Epithelial cell of proximal tubule (primary cell): ENCODE measurements around the gene SHF. TPM values are rescaled to one million over a fixed set of nuclear protein-coding genes. Genes with fewer than 3 reads are reported as not detected.
A peak's percentile ranks its signal among the peaks of the same experiment; 100 is the strongest.

Experiments
- DNase-seq: peaks from one replicate; pipeline ENCODE4 v3.0.0-alpha.2; 2011; ENCODE audit warnings: low read depth
- H3K4me3 ChIP-seq: 2 replicates; pipeline ENCODE4 v1.5.1; 2011; ENCODE audit warnings: low read depth, mild to moderate bottlenecking, low read length
- total RNA-seq: library from RNA; depleted of rRNA; stranded (reverse); fragments of >200 nt; gene quantifications from 2 replicates; pipeline ENCODE4 v1.2.3, GENCODE V29; 2015
- TF ChIP-seq, protein P1 (sequence below): conservative IDR thresholded peaks from 2 replicates; pipeline ENCODE4 v1.5.1; 2012; ENCODE audit warnings: low read depth, mild to moderate bottlenecking, low read length

The SHF gene
- total RNA-seq, 1 donor from 2014 or later, result 1.1 TPM

DNA sequence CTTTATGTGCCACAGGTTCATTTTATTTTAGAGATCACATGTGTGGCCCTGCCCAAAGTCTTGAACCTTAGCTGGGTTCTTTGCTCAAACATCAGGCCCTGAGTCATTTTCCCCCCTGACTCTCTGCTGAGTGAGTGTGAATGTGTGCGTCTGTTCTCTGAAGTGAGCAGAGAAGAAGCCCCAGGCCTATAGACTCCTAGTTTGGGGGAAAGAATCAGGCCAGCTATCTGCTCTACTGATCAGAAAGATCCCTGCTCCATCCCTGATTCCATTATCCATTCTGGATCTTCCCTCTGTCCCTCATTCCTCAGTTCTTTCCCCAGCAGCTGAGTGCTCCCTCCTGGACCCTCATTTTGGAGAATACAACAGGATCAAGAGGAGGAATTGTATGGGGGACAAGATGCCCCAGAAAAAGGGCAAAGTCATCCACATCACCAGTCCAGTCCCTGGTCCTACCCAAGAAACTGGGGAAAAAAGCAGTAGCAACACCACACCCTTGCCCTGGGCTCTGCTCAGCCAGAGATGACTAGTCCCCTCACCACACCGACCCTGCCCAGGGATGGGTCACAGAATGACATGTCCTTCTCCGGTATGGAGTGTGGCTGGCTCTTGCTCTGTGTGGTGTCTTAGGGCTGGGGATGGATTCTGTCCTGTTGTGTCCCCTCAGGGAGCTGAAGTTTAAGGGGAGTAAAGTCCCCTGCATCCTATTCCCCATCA, 54.8 kb downstream of the SHF start:
- H3K4me3 ChIP-seq, result no peak overlapping the region
- DNase-seq, result no peak
- TF ChIP-seq, protein P1, sequence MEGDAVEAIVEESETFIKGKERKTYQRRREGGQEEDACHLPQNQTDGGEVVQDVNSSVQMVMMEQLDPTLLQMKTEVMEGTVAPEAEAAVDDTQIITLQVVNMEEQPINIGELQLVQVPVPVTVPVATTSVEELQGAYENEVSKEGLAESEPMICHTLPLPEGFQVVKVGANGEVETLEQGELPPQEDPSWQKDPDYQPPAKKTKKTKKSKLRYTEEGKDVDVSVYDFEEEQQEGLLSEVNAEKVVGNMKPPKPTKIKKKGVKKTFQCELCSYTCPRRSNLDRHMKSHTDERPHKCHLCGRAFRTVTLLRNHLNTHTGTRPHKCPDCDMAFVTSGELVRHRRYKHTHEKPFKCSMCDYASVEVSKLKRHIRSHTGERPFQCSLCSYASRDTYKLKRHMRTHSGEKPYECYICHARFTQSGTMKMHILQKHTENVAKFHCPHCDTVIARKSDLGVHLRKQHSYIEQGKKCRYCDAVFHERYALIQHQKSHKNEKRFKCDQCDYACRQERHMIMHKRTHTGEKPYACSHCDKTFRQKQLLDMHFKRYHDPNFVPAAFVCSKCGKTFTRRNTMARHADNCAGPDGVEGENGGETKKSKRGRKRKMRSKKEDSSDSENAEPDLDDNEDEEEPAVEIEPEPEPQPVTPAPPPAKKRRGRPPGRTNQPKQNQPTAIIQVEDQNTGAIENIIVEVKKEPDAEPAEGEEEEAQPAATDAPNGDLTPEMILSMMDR, result no peak

GRCh38 chr15:45131510-45131909, 56.3 kb downstream of the SHF start:
- H3K4me3 ChIP-seq, result no peak overlapping the region
- TF ChIP-seq, protein P1, result no peak
- DNase-seq, result no peak

DNA sequence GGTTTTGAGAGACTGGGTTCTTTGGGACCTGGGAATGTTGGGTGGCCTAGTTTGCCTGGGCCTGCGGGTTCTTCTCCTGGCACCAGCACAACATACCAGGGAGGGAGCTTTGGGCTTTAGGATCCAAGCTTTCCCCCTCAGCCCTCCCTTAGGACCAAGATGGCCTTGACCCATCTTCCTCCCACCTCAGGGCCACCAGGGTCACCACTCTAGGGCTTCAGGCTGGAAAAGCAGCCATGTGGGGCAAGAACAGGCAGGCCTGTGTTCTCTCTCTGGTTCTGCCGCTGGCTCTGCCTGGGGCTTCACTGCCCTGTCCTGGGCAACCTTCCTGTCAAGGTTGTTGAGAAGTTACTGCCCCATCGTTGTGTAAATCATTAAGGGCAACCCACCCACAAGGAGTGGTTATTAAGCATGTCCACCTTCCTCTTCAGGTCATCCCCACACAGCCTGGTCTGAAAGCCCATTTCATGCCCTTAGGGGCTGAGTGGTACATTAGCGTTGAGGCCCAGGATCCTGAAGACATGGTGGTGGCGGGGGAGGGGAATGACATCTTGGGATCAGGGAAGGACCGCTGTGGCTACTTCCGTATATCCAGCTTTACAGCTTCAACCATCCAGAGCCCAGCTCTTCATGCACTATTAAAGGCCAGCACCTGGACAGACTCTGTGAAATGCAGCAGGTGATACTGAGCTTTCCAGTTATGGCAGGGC, 57.3 kb downstream of the SHF start:
- no peak overlapping the region for H3K4me3 ChIP-seq
- DNase-seq, result no peak
- TF ChIP-seq, protein P1, result no peak

- TF ChIP-seq, protein P1, result no peak
- no peak for DNase-seq
- no peak within 1 kb of the TSS for H3K4me3 ChIP-seq
Measured at GRCh38 chr15:45129651-45130129, 58.1 kb downstream of the SHF start, which contains the start of the genes DUOX1 and DUOXA1. DUOX1 (plus strand) TSS chr15:45129994; CDS start chr15:45131967, 1,973 bp downstream. DUOXA1 (minus strand) TSS chr15:45129879; CDS start chr15:45123014, 6,865 bp downstream.

DNA sequence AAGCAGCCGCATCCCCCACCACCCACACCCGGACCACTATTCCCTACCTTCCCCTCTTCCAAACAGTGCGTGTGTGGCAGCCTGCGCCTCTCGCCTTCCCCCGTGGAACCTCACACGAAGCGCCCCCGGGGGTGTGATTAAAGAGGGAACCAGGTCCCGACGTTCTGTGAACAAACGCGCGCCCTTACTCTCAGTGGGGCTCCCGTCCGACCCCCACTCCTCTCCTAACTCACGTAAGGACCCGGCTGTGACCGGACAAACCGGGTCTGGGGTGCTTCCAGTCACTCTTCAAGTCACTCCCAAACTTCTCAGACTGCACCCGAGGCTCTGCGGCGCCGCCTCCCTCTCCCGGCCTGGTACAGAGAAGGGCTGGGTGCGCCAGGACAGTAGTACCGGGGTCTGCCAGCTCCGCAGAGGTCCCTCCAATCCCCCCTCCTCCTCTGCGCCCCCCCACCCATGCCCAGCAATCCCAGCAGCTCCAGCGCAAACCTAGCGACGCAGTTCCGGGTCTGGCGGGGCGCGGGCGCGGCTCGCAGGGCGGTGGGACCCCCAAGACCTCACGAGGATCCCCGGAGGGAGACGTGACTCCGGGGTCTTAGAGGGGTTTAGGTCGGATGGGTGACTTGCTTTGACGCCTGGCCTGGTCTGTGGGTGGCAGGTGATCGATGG, 58.7 kb downstream of the SHF start:
- TF ChIP-seq, protein P1, result no peak
- H3K4me3 ChIP-seq, result no peak overlapping the region
- DNase-seq, result no peak

DNA sequence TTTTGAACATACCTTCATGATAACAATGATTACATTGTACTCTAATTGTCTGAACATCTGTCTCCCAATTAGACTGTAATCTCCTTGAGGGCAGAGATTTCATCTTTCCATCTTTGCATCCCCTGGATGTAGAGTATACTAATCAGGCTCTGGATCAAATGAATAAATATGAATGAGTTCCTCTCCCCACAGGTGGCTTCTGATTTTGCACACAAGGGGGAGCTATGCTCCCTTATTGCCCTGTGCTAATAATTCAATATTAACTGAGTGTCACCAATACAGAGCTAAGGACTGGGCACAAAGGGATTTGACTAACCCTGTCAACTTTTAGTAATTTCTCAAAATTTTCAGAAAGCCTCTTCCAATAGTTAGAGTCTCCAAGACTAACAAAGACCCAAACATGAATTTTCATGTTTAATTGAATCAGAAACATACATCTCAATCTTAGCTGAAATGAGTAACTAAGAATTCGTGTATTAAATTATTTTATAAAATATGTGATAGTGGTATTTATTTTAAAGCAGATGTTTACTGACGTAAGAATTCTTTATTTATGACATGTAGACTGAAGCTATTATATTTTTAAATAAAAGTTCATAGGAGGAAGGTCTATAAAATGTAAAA, 61.1 kb downstream of the SHF start:
- no peak overlapping the region for H3K4me3 ChIP-seq
- DNase-seq, result no peak
- TF ChIP-seq, protein P1, result peak; percentile 76
